HG03460 (cell line): ENCODE data around the gene LAMA2.
"Not testable (repeated sequence)": the region's sequence is repeated elsewhere in the genome, so short reads cannot be mapped to it uniquely, and the experiment has no call there.

Source experiments
- ATAC-seq: cut with Tn5 transposase; IDR thresholded peaks from one replicate; pipeline ENCODE4 v1.9.1; 2021; ENCODE audit not compliant: unreplicated experiment

Gene LAMA2

DNA sequence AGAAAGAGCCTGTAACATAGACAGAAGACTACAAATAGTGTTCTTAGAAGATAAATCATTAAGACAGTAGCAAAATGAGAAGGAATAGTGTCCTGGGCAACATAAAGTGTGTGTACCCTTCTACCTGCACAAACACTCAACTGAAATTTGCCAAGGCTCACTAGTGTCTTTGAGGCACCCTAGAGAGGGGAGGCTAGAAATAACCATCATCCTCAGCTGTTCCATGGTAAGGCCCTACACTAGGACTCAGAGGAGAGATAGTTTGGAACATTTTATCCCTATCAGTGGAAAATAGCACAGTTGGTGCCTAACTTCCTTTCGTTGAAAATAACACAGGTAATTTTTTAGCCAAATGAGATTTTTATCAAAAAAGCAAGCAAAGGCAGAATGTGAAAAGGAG is 230.7 kb downstream of the LAMA2 start:
- no peak for ATAC-seq

DNA sequence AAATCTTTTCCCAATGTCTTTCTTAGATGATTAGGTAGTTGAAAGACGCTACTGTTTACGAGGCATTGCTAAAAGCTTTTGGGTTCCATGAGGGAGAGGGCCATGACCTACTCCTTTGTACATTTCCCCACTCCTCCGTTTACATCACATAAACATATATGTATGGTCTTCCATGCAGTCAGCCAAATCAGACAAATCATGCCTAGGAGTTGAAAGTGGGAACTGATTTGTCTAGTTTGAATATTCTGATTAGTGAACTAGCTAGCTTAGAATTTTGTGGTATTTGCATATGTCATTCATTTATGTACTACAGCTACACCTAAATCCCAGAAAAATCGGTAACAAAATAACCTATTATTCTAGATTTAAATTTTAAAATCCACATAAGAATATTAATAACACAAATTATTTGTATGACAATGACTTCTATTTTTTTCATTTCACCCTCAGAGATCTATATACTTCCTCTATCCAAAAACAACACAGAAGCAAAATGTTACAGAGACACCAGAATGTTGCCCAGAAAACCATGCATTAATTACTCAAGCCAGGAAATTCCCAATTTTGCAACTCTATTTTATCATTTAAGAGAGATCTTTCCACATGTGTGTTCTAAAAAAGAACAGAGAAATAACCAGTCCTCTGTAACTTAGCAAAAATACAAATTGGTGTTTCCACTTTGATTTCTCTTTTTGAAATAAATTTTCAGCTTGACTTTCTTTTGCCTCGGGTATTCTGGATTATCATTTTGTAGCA is 231.9 kb downstream of the LAMA2 start:
- ATAC-seq: no peak

DNA sequence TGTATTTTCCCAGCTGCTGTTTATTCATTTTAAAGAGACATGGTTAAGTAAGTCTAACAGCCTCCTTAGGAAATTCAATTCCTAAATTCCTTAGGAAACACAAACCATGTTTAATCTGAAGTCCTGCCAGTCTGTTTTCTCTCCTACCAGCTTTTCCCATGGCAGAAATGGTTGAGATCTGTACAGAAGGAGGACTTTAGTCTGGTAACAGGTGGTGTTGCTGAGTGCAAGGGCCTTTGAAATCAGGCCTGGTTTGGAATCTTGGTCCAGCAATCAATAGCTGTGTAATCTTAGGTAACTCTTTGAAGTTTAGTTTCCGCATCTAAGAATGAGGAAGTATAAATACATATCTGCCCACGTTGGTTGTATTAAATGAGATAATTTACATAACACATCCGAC is 232.5 kb downstream of the LAMA2 start:
- ATAC-seq: no peak

DNA sequence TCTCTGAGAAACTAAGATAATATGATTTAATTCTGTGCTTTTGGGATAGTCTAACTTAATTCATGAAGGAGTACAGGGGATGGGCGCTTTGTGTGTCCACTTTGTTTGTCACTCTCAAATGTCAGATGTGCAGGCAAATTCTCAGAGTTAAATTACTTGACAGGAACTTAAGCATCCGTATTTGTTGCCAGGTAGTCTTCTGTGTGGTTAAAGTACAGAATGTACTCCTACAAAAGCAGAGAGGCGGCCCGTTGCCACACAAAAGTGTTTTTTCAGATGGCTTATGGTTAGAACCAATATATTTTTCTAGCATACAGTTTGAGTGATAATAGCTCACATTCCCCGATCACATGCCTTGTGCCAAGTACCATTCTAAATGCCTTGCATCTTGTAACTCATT is 234.4 kb downstream of the LAMA2 start:
- ATAC-seq: no peak

DNA sequence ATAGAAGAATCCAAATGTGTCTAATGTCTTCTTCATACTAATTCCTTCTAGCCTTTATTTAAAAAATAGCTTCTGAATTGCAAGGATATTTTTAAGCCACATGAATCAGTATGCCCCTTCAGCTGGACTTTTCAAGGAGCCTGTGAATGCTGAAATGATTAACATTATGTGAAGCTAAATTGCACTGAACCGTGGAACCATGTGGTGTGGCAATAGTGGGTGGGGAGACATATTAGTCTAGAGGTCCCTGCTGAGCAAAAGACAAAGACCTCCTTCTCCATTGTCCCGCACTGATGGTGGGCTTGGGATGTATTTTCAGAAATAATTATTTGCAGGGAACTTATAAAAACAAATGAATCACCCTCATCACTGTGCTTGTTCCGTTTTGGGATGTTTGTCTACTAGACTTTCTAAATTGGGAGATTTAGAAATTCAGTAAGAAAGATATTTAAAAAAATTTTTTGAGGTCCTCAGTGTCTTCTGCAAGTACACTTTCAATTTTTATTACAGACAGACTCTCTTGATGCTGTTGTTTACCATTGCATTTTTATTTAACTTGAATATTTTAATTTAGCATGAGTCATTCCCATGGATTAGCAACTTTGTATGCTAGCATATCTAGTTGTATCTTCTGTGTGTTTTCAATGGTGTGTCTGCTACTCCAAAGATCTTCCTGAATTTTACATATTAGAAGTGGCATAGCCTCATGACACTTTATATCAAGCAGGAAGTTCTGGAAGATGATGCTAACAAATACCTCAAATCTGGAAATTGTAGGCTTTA is 238.1 kb downstream of the LAMA2 start:
- no peak for ATAC-seq

DNA sequence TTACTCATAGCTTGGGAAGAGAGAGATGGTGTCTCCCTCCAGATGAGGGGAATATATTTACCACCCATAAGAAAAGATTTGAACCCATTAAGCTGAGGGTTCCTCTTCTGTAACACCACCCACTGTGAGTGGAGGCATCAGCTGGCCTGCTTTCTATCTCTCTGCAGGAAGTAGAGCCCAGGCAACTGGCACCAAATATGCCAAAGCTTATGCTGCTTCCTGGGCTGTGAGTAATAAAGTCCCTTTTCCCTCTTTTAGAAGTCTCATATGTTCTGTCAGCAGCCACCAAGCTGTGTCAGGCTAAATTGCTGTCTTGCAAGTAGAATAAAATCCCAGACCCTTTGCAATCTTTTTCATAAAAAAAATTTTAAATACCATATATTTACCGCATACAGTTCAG is 241.4 kb downstream of the LAMA2 start:
- no peak for ATAC-seq

DNA sequence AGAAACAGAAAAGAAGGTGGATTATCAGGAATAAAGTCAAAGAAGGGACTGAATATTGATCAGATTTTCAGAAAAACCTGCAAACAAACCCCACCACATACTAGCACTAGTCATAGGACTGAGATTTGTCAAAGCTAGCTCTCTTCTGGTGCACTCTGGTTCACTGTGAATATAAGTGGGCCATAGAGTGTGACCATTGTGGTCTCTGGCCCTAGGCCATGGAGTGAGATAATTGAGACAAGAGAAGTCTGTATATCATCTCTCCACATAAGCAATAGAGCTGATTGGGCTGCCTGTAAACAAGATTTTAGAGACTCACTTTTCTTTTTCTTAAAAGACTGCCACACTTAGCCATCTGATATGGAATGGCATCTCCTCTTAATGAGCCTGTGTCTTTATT is 247.2 kb downstream of the LAMA2 start:
- ATAC-seq: no peak

DNA sequence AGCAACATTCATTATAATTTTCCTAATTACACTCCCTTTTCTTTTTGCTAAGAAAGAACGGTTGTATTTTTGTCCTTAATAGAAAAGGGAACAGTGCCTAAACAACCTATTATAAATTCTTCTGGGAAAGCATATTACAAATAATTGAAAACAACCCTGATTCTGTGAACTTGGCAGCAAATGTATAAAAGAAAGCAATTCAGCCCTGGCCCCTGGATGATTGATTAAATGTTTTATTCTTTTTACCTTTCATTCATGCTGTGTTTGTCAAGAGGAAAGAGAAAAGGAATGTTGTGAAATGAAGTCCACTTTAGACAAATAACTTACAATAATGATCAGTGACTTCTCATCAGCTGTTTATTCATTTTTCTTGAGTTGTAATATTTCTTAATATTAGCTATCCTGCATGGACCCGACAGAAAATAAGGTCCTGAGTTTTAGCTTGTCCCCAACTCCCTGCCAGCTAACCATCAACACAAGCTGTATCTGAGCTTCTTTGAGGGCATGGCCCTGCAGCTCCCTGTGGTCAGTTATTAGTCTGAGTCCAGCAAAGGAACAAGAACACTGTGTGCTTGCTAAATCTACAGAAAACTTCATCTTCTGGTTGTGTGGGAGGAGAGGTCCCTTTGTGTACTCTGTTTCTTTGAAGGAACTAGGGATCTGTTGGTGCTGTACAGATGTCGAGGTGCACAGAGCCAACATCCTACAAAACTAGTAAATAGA is 248.2 kb downstream of the LAMA2 start:
- no peak for ATAC-seq

DNA sequence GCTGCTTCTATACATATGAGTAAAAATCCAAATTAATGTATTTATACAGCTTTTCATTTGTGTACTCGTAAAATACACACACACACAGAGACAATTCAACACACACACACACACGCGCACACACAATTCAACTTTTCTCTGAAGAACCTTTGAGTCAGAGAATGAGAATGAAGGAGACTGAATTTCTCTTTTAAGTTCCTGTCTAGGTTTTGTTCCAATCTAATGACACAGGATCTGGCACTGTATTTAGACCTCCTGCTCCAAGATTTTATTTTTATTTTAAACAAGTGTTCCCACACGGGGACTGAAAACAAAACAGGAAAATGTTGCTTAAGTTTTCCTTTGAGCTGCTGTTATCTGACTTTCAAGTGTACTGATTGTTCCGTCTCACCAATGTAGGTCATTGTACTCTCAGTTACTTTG is 250.8 kb downstream of the LAMA2 start:
- no peak for ATAC-seq

DNA sequence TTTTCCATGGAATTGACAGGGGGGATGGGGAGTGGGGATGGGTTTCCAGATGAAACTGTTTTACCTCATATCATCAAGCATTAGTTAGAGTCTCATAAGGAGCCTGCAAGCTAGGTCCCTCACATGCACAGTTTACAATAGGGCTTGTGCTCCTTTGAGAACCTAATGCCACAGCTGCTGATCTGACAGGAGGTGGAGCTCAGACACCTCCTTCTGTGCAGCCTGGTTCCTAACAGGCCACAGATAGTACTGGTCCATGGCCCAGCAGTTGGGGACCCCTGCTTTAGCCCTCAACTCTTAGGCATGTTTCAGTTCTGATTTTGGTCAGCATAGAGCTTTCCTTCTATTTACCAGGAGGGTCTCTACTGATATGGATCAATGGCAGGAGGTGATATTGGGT is 251.6 kb downstream of the LAMA2 start:
- no peak for ATAC-seq

DNA sequence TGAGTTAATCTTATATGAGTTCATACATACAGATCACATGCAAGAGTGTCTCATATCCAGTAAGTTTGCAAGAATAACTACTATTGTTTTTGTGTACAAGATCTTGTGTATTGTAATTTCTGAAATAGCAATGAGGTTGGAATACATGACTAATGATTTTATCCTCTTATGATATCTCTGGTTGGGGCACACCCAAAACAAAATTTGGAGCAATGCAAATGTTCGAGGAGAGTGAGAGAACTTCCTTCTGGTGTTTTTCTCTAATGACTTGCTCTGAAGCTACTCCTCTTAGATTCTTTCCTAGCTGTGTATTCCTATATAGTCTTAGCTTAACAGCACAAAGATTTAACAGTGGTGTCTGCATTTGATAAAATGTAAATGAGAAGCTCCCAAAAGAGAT is 252.5 kb downstream of the LAMA2 start:
- ATAC-seq: no peak

DNA sequence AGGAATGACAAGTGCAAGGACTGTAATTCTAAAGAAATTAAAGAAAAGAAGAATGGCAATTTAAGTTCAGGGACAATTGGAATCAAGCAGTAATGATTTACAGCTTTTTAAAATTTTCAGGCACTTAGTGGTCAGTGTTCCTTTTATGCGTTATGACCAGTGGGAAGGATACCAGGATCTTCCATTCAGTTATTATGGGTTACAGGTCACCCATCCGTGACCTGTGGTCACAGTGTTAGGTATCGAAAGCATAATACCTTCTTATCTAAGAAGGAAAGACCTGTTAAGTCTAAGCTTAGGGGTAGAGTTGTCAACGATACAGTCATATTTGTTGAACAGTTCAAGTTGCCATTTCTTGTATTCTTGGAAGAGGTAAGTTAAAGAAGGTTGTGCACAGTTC is 253.8 kb downstream of the LAMA2 start:
- no peak for ATAC-seq

DNA sequence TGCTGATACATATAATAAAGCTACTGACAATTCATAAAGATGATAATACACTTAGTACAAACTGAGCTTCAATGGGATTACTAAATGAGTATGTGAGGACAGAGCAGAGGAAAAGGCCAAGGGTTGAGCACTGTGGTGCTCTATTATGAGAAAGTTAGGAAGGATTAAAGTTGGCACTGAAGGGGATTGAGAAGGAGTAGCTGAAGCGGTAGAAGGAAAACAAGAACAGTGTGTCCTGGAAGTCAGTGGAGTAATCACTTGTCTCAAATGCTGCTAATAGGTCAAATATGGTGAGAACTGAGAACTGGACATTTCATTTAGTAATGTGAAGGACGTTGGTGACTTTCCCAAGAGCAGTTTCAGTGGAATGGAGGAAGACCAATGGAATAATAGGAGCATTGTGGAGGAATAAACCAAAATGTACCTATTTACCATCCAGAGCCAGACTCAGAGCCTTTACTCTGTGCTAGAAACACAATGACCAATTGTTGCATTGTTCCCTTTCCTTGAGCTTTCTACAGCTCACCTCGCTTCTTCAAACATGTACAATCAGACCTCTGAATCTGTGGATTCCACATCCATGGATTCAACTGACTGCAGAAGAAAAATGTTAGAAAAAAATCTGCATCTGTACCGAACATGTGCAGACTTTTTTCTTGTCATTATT is 255.9 kb downstream of the LAMA2 start:
- no peak for ATAC-seq

DNA sequence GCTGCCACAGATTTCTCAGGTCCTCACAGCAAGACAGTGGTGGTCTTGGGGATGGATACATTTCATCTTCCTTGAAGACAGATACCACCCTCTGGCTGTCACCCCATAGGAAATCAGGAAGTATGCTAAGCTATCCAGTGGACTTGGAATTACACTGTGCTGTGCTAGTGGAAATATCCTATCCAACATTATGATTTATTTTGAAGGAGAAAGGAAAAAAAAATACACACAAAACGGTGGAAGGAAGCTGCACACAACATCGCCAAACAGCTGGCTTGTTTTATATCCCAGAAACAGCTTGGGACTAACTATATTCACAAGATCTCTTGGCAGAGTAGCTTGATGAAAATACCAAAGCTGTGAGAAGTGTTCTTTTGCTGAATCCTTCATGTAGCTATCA is 257.6 kb downstream of the LAMA2 start:
- ATAC-seq: no peak

DNA sequence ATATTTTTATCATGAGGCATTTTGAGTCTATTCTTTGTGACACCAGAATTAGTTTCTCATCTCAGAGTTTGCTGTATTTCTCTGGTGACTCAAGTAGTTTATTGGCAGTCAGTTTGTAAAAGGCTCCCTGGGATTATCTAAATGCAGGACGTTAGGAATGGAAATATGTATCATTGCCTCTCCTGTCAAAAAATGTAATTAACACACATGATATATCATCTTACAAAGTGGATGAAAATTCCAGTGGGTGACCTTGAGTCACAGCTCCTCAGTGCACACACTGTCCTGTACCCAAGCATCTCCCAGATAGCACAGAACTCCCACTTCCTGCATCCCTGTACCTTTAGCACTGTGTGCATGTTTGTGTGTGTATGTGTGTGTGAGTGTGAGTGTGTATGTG is 258.6 kb downstream of the LAMA2 start:
- no peak for ATAC-seq

DNA sequence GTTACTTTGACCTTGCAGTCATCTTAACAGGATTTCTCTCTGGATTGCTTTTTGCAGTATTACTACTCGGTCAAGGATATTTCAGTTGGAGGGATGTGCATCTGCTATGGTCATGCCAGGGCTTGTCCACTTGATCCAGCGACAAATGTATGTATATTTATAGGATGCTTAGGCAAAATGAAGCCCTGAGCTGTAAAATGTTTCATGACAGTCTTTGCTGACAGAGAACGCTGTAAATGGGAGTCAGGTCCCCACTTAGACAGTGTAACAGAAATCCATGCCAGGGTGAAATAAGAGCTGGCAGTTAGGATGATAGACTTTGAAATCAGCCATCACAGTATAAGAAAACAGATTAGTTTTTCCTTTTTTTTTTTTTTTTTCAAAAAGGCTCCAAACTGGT is 264.0 kb downstream of the LAMA2 start:
- ATAC-seq: no peak

DNA sequence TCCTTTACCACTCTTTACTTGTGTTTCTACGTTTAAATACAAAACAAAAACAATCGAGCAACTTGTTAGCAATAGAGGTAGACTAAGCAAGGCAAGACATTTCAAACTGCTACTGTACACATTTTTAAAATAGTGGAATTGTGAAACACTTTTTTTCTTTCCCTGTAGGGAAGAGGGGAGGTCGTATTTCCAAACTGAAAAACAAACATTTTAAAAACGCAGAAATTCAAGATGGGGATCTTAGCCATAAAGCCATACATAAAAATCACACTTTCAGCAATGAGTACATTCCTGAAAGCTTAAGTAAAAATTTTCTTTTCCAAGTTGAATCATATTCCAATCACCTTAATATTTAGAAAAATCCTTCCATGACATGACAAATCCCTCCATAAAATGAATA is 267.6 kb downstream of the LAMA2 start:
- no peak for ATAC-seq

DNA sequence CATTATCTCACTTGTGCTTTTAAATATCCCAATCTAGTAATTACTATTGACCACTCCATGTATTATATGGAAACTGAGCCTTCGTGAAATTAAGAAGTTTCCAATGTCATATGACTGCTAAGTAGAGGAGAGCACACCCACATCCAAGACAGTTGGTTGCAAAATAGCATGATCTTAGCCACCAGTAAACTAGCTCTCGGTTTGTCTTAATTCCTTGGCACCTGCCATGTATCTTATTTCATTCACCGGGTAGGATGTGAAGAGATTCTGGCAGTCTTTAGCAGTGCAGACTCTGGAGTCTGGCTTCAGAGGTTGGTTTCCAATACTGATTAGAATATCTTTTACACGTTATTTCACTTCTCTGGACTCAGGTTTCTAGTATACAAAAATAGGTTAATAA is 270.3 kb downstream of the LAMA2 start:
- no peak for ATAC-seq

DNA sequence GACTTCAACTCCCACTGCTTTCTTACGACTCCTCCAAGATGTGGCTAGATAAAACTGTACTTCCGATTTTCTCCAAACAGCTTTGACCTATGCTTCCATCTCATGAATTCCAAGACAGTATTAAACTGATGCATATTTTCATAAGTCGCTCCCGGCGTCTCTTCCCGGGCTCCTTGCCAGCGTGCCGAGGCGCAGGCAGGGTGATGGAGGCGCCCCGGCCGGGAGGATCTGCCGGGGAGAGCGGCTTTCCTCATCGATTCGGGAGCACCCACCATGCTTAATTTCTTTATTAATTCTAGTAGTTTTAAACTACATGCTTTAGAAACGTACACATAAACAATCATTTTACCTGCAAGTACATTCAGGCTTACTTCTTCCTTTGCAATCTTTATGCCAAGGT is 276.3 kb downstream of the LAMA2 start:
- not testable (repeated sequence) for ATAC-seq

DNA sequence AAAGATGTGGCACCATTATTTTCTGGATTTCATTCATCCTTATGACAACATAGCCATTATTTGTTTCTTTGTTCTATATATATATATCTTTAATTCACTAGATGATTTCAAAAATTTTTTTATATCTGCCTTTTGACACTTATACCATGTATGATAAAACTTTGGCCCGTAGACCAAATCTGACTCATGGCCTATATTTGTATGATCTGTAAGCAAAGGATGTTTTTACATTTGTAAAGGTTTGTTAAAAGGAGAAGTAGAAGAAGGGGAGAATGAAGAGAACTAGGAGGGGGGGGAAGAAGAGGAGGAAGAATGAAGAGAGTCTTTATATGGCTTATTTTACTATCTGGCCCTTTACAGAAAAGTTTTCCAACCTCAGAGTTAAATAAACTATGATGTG is 279.7 kb downstream of the LAMA2 start:
- no peak for ATAC-seq

DNA sequence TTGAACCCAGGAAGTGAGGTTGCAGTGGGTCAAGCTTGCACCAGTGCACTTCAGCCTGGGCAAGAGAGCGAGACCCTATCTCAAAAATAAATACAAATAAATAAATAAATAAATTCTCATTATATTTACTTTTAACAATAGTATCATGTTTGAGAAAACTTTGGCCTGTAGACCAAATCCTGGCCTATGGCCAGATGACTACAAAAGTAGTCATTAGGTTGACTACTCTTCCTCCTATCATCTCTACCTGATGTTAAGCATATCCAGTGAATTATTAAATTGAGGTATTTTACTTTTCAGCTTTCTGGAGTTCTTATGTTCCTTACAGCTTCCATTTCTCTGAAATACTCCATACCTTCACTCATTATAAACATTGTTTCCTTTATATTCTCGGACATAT is 280.6 kb downstream of the LAMA2 start:
- no peak for ATAC-seq
